Left colon (tissue), 2 donors: ENCODE measurements around the gene LRRC4. TPM values are rescaled to one million over a fixed set of nuclear protein-coding genes. Genes with fewer than 3 reads are reported as not detected.
A peak's percentile ranks its signal among the peaks of the same experiment; 100 is the strongest.

ENCODE experiments used
- ATAC-seq: fragments of 200-7000 bp; cut with Tn5 transposase; one replicate; pipeline ENCODE4 v1.9.1; 2020; ENCODE audit warnings: mild to moderate bottlenecking, moderate library complexity
- DNase-seq, 2 donors: peaks; one replicate each; pipeline ENCODE4 v3.0.0-alpha.2; 2020
- intact Hi-C, 2 donors: fragments of 100-400 bp; cut with DNase I in 1 of 2; cut with micrococcal nuclease in 1 of 2; formaldehyde crosslinking; loops; one replicate each; pipeline versions ENCODE4 v1.11.2 to v1.14.0; 2022; cut with DNase I, micrococcal nuclease
- total RNA-seq, 2 donors: library from RNA; stranded (reverse); fragmentation: NEBNext Ultra II Directional; extraction: Animal tissue kit (Norgen Biotek cat#: 25700); gene quantifications; one replicate each; pipeline ENCODE4 v1.2.1, GENCODE V29; 2021
- donor health status: DM: no; HTN: no; CAD: no.
- donor health status: DM: yes; HTN: yes; CAD: no.

The LRRC4 gene
- total RNA-seq, 2 donors from 2014 or later = 0.24 to 4.5 TPM

DNA sequence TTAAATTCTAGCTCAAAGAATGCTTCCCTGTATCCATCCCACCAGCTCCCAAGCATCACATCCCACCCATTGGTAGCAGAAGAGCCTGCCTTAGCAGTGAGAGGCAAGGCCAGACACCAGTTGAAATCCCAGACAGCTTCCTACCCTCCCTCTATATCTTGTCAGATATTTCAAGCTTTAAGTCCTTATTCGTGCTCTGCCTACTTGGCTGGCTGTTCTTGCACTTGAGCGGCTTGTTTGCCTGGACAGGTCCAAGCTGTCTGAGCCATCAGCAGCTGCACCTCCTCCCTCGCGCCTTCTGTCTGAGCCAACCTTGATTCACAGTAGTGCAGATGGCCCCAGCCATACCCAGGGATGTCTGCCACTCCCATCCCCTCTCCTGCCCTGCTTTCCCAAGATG is 16.4 kb downstream of the LRRC4 start:
- DNase-seq = no peak
- intact Hi-C loops = no loop called here
- no peak for ATAC-seq

DNA sequence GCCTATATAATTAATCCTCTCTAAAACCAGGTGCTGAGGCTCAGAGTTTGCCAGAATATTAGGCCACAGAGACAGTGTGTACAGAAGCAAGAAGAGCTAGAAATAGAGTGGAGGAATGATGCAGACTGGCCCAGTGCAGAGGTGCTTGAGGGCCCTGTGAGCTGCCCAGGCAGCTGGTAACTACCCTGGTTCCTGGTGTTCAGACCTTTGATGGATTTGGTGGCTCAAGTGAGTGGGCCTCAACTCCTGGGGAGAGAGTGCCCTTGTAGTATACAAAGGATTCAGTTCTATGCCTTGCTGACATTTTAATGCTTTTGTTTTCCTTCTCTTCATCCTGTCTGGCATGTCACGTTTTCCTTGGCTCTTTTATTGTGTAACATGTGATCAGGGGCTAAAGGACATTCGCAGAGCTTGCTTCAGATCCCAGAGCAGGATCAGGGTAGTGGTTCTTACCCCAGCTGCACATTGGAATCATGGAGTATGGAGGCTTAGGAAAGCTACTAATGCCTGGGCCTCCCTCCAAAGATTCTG is 20.0 kb downstream of the LRRC4 start:
- intact Hi-C loops = no loop called here
- no peak for DNase-seq
- peak; percentile 51 for ATAC-seq

DNA sequence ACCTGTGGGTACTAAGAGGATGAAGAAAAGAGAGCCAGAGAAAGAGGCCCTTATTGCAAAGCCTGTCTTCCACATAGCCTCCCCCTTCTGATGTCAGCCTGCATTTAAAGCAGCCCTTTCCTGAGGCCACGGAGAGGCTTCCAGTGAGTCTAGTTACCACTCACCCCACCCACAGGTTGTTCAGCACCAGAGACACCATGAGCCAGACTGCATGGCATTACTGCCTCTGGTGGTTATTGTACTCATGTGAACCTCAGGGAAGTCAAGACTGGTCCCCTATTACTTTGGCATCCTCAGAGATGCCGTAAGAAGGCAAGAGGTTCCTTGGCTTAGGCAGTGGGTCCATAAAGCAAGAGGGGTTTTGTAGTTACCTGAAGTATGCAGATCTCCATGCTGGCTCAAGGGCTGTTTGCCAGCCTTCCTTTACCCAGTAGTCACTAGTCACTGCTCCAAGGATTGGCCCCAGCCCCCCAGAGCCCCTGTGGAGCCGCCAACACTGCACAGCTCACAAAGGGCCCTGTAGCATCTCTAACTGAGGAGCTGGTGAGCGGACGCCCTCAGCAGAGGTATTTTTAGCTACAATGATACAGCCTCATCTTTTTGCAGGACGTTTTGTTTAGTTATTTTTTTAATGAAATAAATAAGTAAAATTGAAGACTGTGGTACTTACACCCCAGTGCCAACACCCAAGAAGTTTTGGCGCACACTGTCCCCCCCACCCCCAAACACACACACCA is 20.7 kb downstream of the LRRC4 start:
- intact Hi-C loops = no loop called here
- peak; percentile 46 for ATAC-seq
- DNase-seq = no peak

DNA sequence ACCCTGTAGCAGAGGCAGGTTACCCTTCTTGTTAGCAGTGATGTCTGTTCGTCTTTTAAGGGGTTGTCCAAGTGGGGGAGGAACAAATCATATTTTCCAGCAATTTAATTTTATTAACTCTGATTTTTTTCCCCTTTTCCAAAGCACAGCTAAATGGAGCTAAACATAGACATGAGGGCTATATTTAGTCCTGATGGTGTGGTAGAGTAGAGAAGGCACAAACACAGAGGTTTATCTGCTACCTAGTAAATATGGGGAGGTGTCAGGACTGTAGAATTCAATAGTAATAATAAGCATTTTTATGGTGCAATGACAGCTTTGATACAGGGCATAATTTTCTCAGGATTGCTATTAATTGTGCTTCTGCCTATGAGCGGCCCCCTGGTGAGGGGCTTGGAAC is 22.5 kb downstream of the LRRC4 start:
- ATAC-seq (no peak), DNase-seq (no peak)
- intact Hi-C loops = no loop called here

DNA sequence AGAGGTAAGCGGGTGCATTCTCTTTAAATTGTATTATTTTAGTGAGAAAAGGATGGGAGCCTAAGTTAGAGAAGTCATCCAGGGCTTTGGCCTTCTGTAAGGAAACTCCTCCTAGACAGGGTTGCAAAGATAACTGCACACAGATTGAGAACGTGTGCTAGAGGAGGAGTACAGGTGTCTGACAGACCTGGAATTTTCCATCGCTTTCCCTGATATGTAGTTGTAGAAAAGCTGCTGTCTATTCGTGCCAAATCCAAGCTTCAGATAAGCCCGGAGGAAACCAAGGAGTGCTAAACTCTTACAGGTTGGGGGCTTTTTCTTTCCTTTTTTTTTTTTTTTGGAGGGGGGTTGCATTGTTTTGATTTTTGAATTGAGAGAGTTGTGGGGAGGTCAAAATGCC is 23.1 kb downstream of the LRRC4 start:
- ATAC-seq = no peak
- intact Hi-C loops = no loop called here
- no peak for DNase-seq

DNA sequence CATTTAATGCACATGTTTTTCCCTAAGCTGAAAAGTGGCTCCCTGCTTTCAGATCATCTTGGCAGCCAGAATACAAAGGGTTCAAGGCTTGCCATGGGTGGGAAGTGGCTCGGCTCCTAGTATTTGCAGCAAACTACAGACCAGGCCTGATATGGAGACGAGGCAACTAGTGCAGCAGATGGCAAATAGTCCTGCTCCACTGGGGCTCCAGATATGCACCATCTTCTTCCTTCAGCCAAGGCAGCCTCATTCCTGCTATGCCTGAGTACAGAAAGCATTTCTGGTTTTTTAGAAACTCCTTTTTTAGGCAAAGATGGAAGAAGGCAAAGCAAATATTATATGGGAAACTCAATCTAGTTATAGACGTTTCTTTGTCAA is 23.9 kb downstream of the LRRC4 start:
- DNase-seq (no peak), ATAC-seq (no peak)
- intact Hi-C loops = no loop called here

DNA sequence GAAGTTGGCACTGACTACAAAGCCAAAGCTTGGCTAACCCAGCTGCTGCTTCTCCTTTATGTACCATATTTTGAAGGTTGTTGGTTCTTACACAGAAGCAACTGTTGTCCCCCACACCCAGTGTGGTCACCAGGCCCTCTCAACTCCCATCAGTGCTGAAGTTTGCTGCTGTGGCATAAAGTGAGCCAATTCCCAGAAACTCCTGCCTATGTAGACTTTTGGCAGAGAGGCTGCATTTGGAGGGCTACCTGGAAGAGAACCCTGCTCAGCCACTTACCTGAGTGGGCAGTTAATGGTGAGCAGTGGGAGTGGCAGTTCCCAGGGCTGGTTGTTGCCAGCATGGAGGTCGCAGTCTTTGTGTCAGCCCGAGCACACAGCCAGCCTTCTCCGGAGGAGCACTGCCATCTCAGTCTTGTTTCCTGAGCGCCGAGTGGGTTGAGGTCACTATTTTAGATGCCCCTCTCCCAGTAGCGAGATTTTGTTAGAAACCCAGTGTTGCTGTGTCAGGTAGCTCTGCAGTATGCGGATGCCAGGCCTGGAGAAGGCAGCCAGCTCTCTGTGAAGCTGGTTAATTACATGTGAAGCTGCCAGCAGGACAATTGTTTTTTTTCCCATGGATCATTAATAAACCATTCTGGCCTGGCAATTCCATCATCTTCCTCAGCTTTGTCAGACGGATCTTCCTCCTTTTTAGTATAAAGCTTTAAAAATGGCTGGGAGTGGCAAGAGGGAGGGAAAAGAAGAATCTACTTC is 24.5 kb downstream of the LRRC4 start:
- no peak for DNase-seq
- no peak for ATAC-seq
- intact Hi-C loops = no loop called here

DNA sequence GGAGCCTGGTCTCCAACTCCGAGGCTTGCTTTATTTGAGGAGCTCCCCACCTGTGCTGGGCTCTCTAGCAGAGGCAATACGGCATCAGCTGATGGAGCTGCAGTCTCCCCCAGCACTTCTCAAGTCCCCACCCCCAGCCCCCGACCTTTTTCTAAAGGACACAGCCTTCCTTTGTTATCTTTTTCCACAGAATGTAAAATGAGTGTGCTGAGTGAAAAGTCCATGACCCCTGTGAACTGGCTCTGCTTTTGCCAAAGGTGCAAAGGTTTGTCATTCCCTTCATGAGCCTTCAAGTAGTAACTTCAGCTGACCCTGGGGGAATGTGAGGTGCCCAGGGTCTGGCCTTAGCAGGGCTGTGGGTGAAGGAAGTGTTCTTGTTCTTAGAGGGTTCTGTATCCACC is 25.5 kb downstream of the LRRC4 start:
- no peak for ATAC-seq
- intact Hi-C loops = no loop called here
- no peak for DNase-seq

DNA sequence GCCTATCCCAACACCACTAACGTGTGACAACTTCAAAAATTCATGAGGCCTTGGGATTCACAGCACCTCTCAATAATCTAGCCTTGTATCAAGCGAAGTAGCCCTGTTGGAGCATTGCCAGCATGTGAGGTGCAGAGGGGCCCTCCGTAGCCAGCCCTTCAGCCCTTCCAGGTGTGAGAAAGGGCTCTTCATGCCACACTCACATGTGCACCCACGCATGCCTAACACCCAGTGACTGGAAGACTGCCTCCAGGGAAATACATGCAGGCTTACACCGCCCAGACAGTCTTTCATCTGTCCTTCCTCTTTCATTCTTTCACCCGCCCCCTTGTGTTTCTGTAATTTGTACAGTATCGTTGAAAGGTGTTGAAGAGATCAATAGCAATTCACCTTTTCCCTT is 26.1 kb downstream of the LRRC4 start:
- ATAC-seq = no peak
- intact Hi-C loops = no loop called here

DNA sequence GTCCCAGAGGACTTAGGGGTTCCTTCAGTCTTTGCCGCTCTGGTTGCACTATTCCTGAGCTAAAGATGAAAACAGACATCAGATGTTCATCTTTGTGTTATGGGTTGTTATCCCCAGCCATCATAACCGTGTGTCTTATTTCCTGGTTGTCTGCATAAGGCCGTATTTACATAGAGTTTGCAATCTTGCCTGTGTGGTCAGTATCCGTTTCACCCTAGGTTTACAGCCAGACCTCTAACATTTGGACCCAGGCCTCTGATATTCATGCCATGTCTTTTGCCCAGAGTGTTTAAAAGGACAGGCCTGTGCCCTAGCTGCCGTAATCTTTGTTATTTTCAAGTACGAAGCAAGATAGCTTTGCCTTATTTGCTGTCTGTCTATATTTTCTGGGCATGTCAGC is 26.6 kb downstream of the LRRC4 start:
- intact Hi-C loops = no loop called here
- DNase-seq (no peak), ATAC-seq (no peak)

More for the DNA sequence above, 26.1 kb downstream of the LRRC4 start:
- DNase-seq = no peak

DNA sequence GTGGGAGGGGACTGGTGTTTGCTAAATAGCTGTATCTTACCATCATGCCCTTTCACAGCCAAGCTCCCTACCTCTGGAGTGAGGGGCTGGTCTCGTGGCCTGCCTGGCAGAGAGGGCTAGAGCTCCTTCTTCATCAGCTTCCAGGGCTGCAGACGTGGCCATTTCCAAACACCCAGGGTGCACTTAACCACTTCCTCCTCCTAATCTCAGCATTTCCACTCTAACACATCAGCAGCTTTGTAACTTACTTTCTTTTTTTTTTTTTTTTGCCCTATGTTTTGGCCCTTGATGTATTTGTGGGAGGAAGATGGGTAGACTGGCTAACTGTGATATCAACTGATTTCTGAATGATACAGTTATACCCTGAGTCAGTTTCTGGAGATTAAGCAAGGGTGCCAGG is 27.4 kb downstream of the LRRC4 start:
- no peak for ATAC-seq
- DNase-seq = no peak
- intact Hi-C loops = no loop called here

DNA sequence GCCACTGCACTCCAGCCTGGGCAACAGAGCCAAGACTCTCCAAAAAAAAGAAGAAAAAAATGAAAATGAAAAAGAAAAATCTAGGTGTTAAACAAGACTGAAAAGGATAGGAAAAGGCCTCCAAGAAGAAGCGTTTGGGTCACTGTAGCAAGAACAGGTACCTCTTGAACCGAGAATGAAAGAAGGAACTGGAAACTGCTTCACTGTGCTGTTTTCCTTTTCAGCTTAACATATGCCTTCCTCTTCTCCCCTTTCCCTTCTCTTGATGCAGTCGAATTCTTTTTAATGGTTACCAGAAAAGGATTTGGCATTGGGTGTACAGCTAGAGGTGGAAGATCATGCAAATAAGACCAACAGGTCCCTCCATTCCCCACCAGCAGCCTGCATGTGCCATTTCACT is 28.1 kb downstream of the LRRC4 start:
- intact Hi-C loops = no loop called here
- no peak for DNase-seq
- no peak for ATAC-seq

DNA sequence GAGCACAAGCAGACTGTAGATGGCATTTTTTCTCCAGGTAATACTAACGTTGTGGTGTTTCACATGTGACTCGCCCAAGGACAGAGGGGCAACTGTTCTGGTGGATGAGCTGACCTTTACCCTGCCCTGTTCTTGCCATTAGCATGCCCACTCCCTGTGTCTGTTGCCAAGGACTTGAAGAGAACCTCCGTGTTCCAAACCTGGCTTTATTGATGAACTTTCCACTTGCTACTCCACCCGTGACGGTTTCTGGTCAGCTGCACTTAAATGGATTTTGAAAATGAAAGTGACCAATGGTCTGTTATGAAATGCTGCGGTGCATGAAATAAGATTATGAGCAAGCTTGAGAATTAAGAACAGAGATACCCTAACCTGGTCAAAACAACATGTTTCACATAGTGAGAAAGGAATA is 30.4 kb downstream of the LRRC4 start:
- intact Hi-C loops = no loop called here
- no peak for DNase-seq
- peak; percentile 40 for ATAC-seq

DNA sequence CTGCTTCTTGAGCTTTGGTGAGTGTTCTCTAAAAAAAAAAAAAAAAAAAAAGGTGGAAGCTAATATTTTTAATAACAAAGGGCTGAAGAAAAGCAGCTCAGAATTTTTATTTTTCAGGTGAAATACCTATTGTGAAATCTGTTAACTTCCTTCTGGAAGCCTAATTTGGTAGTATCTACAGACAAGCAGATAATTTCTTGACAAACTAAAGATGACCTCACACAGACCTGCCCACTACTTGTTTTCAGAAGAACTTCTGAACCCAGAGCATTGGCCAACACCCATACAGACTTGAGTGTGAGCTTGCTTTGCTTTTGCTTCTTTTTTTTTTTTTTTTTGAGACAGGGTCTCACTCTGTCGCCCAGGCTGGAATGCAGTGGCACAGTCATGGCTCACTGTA is 31.2 kb downstream of the LRRC4 start:
- no peak for ATAC-seq
- no peak for DNase-seq
- intact Hi-C loops = no loop called here

DNA sequence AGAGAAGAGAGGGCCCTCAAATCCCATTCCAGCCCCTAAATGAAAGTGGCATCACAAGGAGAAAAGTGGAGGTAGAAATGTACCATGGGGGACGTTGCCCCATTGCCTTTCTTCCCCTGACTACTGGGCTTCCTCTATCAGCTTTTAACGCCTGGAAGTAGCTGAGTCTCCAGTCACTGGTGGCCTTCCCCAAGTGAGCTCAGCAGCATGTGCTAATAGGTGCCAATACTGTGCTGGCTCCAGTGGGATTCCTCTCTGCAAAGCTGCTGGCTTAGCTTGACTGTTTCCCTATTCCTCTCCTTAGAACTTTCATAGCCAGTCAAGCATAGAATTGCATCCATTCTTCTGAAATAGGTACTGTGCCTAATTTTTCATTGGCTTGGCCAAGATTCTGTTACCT is 32.6 kb downstream of the LRRC4 start:
- no peak for ATAC-seq
- intact Hi-C loops = no loop called here
- DNase-seq = no peak

DNA sequence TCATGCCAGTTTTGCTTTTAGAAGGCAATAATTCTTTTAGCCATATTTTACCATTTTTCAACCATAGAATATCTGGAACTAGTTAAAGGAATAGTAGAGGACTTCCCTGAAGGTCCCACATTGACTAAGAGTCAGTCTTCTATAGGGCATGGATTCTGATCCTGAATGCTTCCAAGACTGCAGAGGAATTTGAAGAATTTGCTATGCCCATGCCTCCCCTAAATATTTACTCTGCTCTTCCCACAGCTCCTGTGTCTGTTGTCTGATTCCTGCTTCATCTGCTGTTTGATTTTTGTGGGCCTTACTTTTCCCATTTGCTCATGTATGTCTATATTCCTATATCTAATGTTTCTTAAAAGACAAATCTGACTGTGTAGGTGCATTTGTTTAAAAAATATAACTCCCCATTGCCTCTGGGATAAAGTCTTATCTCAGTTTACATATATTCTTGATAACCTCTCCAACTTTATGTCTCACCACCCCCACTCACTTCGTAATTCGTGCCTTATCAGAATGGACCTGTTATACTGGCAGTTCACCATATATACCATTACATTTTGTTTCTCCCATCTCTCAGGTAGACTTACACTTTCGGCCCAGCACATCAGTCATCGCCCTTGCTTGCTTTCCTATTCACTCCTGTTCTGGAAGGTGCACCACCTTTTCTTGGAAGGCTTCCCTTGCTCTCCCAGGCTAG is 33.9 kb downstream of the LRRC4 start:
- ATAC-seq (no peak), DNase-seq (no peak)
- intact Hi-C loops = no loop called here

DNA sequence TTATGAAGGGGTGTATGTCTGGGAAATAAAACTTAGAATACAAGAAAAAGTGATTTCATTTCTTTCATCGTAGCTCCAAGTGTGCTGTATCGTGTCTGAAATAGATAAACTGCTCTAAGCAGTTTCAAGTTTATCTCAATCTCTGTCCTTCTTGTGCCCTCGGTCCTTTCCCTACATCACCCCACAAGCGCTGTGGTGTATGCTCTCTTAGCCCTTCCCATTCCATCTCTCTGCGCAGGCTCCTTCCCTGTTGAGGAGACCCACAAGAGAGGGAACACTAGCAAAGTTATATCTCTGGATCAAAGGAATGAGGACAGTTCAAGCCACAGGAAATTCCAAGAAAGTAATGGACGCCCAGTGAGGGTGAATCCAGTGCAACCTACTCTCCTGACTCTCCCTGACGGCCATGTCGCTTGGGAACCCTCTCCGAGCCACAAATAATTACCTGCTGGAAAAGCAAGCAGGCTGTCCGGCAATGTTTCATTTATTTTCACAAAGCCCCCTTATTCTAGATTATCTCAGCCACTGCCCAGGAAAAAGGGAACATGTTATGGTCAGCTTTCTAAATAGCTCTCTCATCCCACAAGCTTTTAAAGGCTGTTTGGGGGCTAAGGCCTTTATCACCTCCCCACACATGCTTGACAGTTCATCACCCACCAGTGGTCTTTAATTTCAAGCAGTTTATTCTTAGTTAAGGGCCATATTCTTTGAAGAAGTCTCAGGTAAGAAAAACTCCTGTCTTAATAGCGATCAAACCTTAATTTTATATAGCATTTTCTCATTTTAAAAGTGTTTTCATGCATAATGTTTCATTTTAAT is 34.8 kb downstream of the LRRC4 start:
- no peak for DNase-seq
- intact Hi-C loops = no loop called here
- no peak for ATAC-seq

DNA sequence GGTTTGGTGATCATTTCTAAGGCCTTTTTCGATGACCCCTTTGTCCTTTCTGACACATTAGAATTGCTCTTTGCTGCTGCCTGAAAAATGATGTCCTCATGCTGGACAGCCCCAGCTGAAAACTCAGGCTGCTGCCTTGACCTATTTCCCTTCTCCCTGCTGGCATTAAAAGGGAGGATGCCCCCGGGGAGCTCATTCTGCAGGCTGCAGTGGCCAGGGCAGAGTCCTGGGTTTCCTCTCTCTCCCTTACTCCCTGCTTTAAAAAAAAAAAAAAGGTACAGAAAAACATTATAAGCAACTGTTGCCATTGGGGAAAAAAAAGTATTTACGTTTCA is 35.4 kb downstream of the LRRC4 start:
- DNase-seq (no peak), ATAC-seq (no peak)

DNA sequence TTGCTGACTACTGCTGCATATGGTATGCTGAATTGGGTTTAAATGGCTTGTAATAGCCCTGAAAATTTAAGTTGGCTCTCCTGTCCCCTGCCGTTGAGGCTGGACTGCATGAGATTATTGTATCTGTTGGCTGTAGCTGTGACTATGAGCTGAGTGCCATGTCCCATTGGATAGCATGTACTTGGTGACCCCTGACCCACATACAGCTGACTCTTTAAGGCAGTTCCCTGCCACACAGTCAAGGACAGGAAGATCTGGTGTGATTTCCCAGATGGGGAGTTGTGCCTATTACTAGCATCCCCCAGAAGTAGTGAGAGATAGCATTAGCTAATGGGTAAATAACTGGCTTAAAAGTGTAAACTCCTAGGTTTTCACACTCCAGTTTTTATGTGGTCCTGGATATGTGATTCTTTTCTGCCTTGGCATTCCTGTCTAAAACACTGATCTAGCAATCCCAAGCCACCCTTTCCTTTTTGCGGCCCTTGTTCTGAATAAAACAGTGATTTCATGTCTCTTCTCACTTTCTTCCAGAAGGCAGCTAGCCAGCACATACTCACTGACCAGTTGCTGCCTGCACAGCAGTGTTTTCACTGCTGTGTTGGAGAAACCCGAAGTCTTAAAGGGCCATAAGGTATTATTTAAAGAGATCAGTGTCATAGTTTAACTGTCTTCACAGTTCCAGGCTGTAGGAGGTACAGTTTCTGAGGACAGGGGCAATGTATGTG is 35.9 kb downstream of the LRRC4 start:
- no peak for ATAC-seq
- DNase-seq = no peak
- intact Hi-C loops = no loop called here

More for the DNA sequence above, 35.4 kb downstream of the LRRC4 start:
- intact Hi-C loops = no loop called here
